ENCODE data around the gene TOB2. TPM values are rescaled to one million over a fixed set of nuclear protein-coding genes. Genes with fewer than 3 reads are reported as not detected.

TOB2 gene
- total and polyA plus RNA-seq, 3 experiments from 2014 or later, result 24.8 to 59.8 (median 56.4) TPM

- CTCF ChIA-PET, result interaction anchor here (0.6 to 0.7 kb wide), 2 partner anchors 17 to 548 kb away, joined by 3 to 4 read pairs; no protein-coding TSS in a partner anchor
- H3K4me3 Mint-ChIP-seq, result peak overlapping the region; percentile 44 to 99 (median 97)
- H3K36me3 ChIP-seq (ENCODE audit: insufficient read depth, low read length), result no peaks in the 10 kb centered on the region
- peaks cover 0 to 2% of the 10 kb centered on the region in 2 donors for H3K27me3 Mint-ChIP-seq
- H3K4me1 ChIP-seq (ENCODE audit: insufficient read depth, low read length), result peaks cover 44% of the 10 kb centered on the region
- no peak overlapping the region for H3K4me3 ChIP-seq (ENCODE audit: low read length)
- H3K4me1 Mint-ChIP-seq, result peaks cover 29 to 55% (median 30%) of the 10 kb centered on the region in 3 donors
- POLR2A ChIA-PET, result interaction anchor here (0.6 kb wide), 1 partner anchor 33 kb away, joined by 3 read pairs; no protein-coding TSS in a partner anchor
- H3K9me3 Mint-ChIP-seq, result no peaks in the 10 kb centered on the region
- H3K9me3 ChIP-seq (ENCODE audit: low read length), result no peaks in the 10 kb centered on the region
- H3K36me3 Mint-ChIP-seq, result peaks cover 0 to 8% (median 0%) of the 10 kb centered on the region in 3 donors
- DNase-seq, result no peak
- no peak overlapping the region for H3K27ac ChIP-seq (ENCODE audit: low read depth, low read length)
- H3K27ac Mint-ChIP-seq, result peak overlapping the region in 7 of 8 donors; percentile 19 to 100 (median 98)
- no peaks in the 10 kb centered on the region for H3K27me3 ChIP-seq (ENCODE audit: insufficient read depth, low read length, poor library complexity, severe bottlenecking)
Observed at GRCh38 chr22:41415554-41415953, 31.0 kb downstream of the TOB2 start.

GRCh38 chr22:41411021-41411851 is 35.4 kb downstream of the TOB2 start:
- Mint-ChIP-seq H3K27ac (peak overlapping the region; percentile 54 to 100 (median 86)), H3K4me3 (peak overlapping the region; percentile 4 to 60 (median 32)), H3K27me3 (peaks cover 0 to 2% of the 10 kb centered on the region in 2 donors), H3K36me3 (peaks cover 0 to 8% (median 0%) of the 10 kb centered on the region in 3 donors), H3K9me3 (no peaks in the 10 kb centered on the region), H3K4me1 (peaks cover 23 to 39% (median 30%) of the 10 kb centered on the region in 3 donors)
- DNase-seq, result no peak
- ChIA-PET POLR2A (interaction anchor here (1.2 to 2.2 kb wide), 3 partner anchors 32 to 133 kb away, joined by 5 read pairs; partner anchors contain the start of genes ACO2 and PHF5A), CTCF (interaction anchor here (1.1 to 1.6 kb wide), 5 partner anchors 36 to 256 kb away, joined by 3 to 5 read pairs (median 3); partner anchors contain the start of gene TOB2)
- no peak overlapping the region for H3K27ac ChIP-seq (ENCODE audit: low read depth, low read length)
- H3K27me3 ChIP-seq (ENCODE audit: insufficient read depth, low read length, poor library complexity, severe bottlenecking), result no peaks in the 10 kb centered on the region
- no peaks in the 10 kb centered on the region for H3K36me3 ChIP-seq (ENCODE audit: insufficient read depth, low read length)
- no peaks in the 10 kb centered on the region for H3K9me3 ChIP-seq (ENCODE audit: low read length)
- H3K4me1 ChIP-seq (ENCODE audit: insufficient read depth, low read length), result peaks cover 37% of the 10 kb centered on the region
- H3K4me3 ChIP-seq (ENCODE audit: low read length), result no peak overlapping the region

GRCh38 chr22:41410311-41410751 is 36.3 kb downstream of the TOB2 start:
- peaks cover 0 to 8% (median 0%) of the 10 kb centered on the region in 3 donors for H3K36me3 Mint-ChIP-seq
- H3K27ac Mint-ChIP-seq, result peak overlapping the region in 7 of 8 donors; percentile 63 to 100 (median 72)
- H3K27me3 Mint-ChIP-seq, result peaks cover 0 to 2% of the 10 kb centered on the region in 2 donors
- DNase-seq, result no peak
- peaks cover 18 to 35% (median 24%) of the 10 kb centered on the region in 3 donors for H3K4me1 Mint-ChIP-seq
- Histone ChIP-seq H3K27ac (ENCODE audit: low read depth, low read length) (no peak overlapping the region), H3K4me3 (ENCODE audit: low read length) (no peak overlapping the region), H3K9me3 (ENCODE audit: low read length) (no peaks in the 10 kb centered on the region), H3K27me3 (ENCODE audit: insufficient read depth, low read length, poor library complexity, severe bottlenecking) (no peaks in the 10 kb centered on the region), H3K36me3 (ENCODE audit: insufficient read depth, low read length) (no peaks in the 10 kb centered on the region), H3K4me1 (ENCODE audit: insufficient read depth, low read length) (peaks cover 30% of the 10 kb centered on the region)
- POLR2A ChIA-PET, result no interaction called here
- H3K9me3 Mint-ChIP-seq, result no peaks in the 10 kb centered on the region
- H3K4me3 Mint-ChIP-seq, result peak overlapping the region in 1 of 7 donors; percentile 60
- CTCF ChIA-PET, result interaction anchor here (1.1 to 1.6 kb wide), 7 partner anchors 36 to 124 kb away, joined by 3 to 7 read pairs (median 4); partner anchors contain the start of gene TOB2

GRCh38 chr22:41408665-41409064 is 37.9 kb downstream of the TOB2 start:
- Mint-ChIP-seq H3K27me3 (no peaks in the 10 kb centered on the region), H3K4me1 (peaks cover 12 to 32% (median 14%) of the 10 kb centered on the region in 3 donors), H3K4me3 (peak overlapping the region in 2 of 7 donors; percentile 45 to 65), H3K27ac (peak overlapping the region in 1 of 8 donors; percentile 90), H3K36me3 (peaks cover 0 to 4% (median 0%) of the 10 kb centered on the region in 3 donors), H3K9me3 (no peaks in the 10 kb centered on the region)
- Histone ChIP-seq H3K36me3 (ENCODE audit: insufficient read depth, low read length) (no peaks in the 10 kb centered on the region), H3K27ac (ENCODE audit: low read depth, low read length) (no peak overlapping the region), H3K4me3 (ENCODE audit: low read length) (no peak overlapping the region), H3K27me3 (ENCODE audit: insufficient read depth, low read length, poor library complexity, severe bottlenecking) (no peaks in the 10 kb centered on the region), H3K9me3 (ENCODE audit: low read length) (no peaks in the 10 kb centered on the region), H3K4me1 (ENCODE audit: insufficient read depth, low read length) (peaks cover 20% of the 10 kb centered on the region)
- POLR2A ChIA-PET, result interaction anchor here (0.7 to 1.1 kb wide), 3 partner anchors 27 to 139 kb away, joined by 3 read pairs; partner anchors contain the start of gene TEF
- CTCF ChIA-PET, result interaction anchor here (1.2 to 7.7 kb wide), 2 partner anchors 109 to 119 kb away, joined by 6 to 89 read pairs; no protein-coding TSS in a partner anchor
- no peak for DNase-seq

GRCh38 chr22:41407433-41407832 is 39.2 kb downstream of the TOB2 start:
- peaks cover 11 to 25% (median 13%) of the 10 kb centered on the region in 3 donors for H3K4me1 Mint-ChIP-seq
- no peaks in the 10 kb centered on the region for H3K36me3 Mint-ChIP-seq
- Histone ChIP-seq H3K27ac (ENCODE audit: low read depth, low read length) (no peak overlapping the region), H3K4me3 (ENCODE audit: low read length) (no peak overlapping the region), H3K9me3 (ENCODE audit: low read length) (no peaks in the 10 kb centered on the region), H3K27me3 (ENCODE audit: insufficient read depth, low read length, poor library complexity, severe bottlenecking) (no peaks in the 10 kb centered on the region), H3K4me1 (ENCODE audit: insufficient read depth, low read length) (peaks cover 14% of the 10 kb centered on the region), H3K36me3 (ENCODE audit: insufficient read depth, low read length) (no peaks in the 10 kb centered on the region)
- ChIA-PET POLR2A (no interaction called here), CTCF (interaction anchor here (1.0 to 9.4 kb wide), 3 partner anchors 26 to 117 kb away, joined by 3 to 119 read pairs (median 89); partner anchors contain the start of gene TEF)
- H3K27me3 Mint-ChIP-seq, result no peaks in the 10 kb centered on the region
- peak overlapping the region in 2 of 8 donors; percentile 11 to 54 for H3K27ac Mint-ChIP-seq
- no peak for DNase-seq
- H3K4me3 Mint-ChIP-seq, result no peak overlapping the region
- H3K9me3 Mint-ChIP-seq, result no peaks in the 10 kb centered on the region

- Mint-ChIP-seq H3K4me3 (no peak overlapping the region), H3K4me1 (peaks cover 5 to 18% (median 6%) of the 10 kb centered on the region in 3 donors), H3K36me3 (no peaks in the 10 kb centered on the region)
Observed at GRCh38 chr22:41406410-41406809, 40.2 kb downstream of the TOB2 start.

GRCh38 chr22:41405588-41405987 is 41.0 kb downstream of the TOB2 start:
- Mint-ChIP-seq H3K27ac (peak overlapping the region in 1 of 8 donors; percentile 23), H3K4me3 (no peak overlapping the region)
- no peak for DNase-seq

More at GRCh38 chr22:41406410-41406809, 40.2 kb downstream of the TOB2 start:
- no peaks in the 10 kb centered on the region for H3K9me3 ChIP-seq (ENCODE audit: low read length)
- H3K36me3 ChIP-seq (ENCODE audit: insufficient read depth, low read length), result no peaks in the 10 kb centered on the region
- CTCF ChIA-PET, result interaction anchor here (7.7 to 9.4 kb wide), 2 partner anchors 111 to 118 kb away, joined by 89 to 119 read pairs; no protein-coding TSS in a partner anchor
- Mint-ChIP-seq H3K27ac (no peak overlapping the region), H3K27me3 (no peaks in the 10 kb centered on the region), H3K9me3 (no peaks in the 10 kb centered on the region)
- H3K4me1 ChIP-seq (ENCODE audit: insufficient read depth, low read length), result peaks cover 5% of the 10 kb centered on the region
- DNase-seq, result no peak
- no peak overlapping the region for H3K4me3 ChIP-seq (ENCODE audit: low read length)
- POLR2A ChIA-PET, result no interaction called here
- H3K27me3 ChIP-seq (ENCODE audit: insufficient read depth, low read length, poor library complexity, severe bottlenecking), result no peaks in the 10 kb centered on the region
- no peak overlapping the region for H3K27ac ChIP-seq (ENCODE audit: low read depth, low read length)

More at GRCh38 chr22:41405588-41405987, 41.0 kb downstream of the TOB2 start:
- peaks cover 4 to 12% (median 5%) of the 10 kb centered on the region in 3 donors for H3K4me1 Mint-ChIP-seq
- ChIA-PET CTCF (interaction anchor here (7.7 to 9.4 kb wide), 2 partner anchors 112 to 119 kb away, joined by 89 to 119 read pairs; no protein-coding TSS in a partner anchor), POLR2A (interaction anchor here (0.7 kb wide), 3 partner anchors 8 to 128 kb away, joined by 4 to 6 read pairs (median 5); no protein-coding TSS in a partner anchor)
- no peaks in the 10 kb centered on the region for H3K36me3 Mint-ChIP-seq
- H3K9me3 Mint-ChIP-seq, result no peaks in the 10 kb centered on the region
- Histone ChIP-seq H3K27ac (ENCODE audit: low read depth, low read length) (no peak overlapping the region), H3K27me3 (ENCODE audit: insufficient read depth, low read length, poor library complexity, severe bottlenecking) (no peaks in the 10 kb centered on the region), H3K4me1 (ENCODE audit: insufficient read depth, low read length) (no peaks in the 10 kb centered on the region), H3K4me3 (ENCODE audit: low read length) (no peak overlapping the region), H3K36me3 (ENCODE audit: insufficient read depth, low read length) (no peaks in the 10 kb centered on the region), H3K9me3 (ENCODE audit: low read length) (no peaks in the 10 kb centered on the region)
- no peaks in the 10 kb centered on the region for H3K27me3 Mint-ChIP-seq
